Endodermal cell (in vitro differentiated cells): ENCODE measurements around the gene GRIK4. TPM values are rescaled to one million over a fixed set of nuclear protein-coding genes. Genes with fewer than 3 reads are reported as not detected.

ENCODE experiments used
- DNase-seq: peaks from one replicate; pipeline ENCODE4 v3.0.0-alpha.2; 2017
- H3K27ac ChIP-seq: 2 replicates; pipeline ENCODE4 v1.5.1; 2013; ENCODE audit warnings: mild to moderate bottlenecking, low read depth, low read length, moderate library complexity
- H3K27me3 ChIP-seq: 2 replicates; pipeline ENCODE4 v1.6.1; 2013; ENCODE audit warnings: mild to moderate bottlenecking, low read length, moderate library complexity; ENCODE audit not compliant: insufficient read depth, control insufficient read depth, poor library complexity, severe bottlenecking
- H3K36me3 ChIP-seq: 2 replicates; pipeline ENCODE4 v1.7.0; 2013; ENCODE audit warnings: mild to moderate bottlenecking, low read length, moderate library complexity; ENCODE audit not compliant: control insufficient read depth, insufficient read depth
- H3K4me1 ChIP-seq: one replicate; pipeline ENCODE4 v1.7.0; 2013; ENCODE audit warnings: low read length; ENCODE audit not compliant: control insufficient read depth, insufficient read depth
- H3K4me3 ChIP-seq: 2 replicates; pipeline ENCODE4 v1.5.1; 2013; ENCODE audit warnings: mild to moderate bottlenecking, low read length, moderate library complexity
- H3K9ac ChIP-seq: 2 replicates; pipeline ENCODE4 v1.6.1; 2013; ENCODE audit warnings: mild to moderate bottlenecking, low read length, moderate library complexity; ENCODE audit not compliant: poor library complexity, severe bottlenecking; ENCODE audit errors: extremely low read depth
- H3K9me3 ChIP-seq: 2 replicates; pipeline ENCODE4 v1.6.1; 2013; ENCODE audit warnings: mild to moderate bottlenecking, low read length, moderate library complexity; ENCODE audit not compliant: control insufficient read depth
- H3K27ac Mint-ChIP-seq: 2 replicates; pipeline ENCODE4 v1.8.0; 2020; ENCODE audit warnings: mixed read lengths
- H3K27me3 Mint-ChIP-seq: 2 replicates; pipeline ENCODE4 v1.8.0; 2021; ENCODE audit warnings: mild to moderate bottlenecking, mixed read lengths; ENCODE audit not compliant: insufficient read depth
- H3K36me3 Mint-ChIP-seq: 2 replicates; pipeline ENCODE4 v1.8.0; 2020; ENCODE audit warnings: low read depth, mixed read lengths
- H3K4me1 Mint-ChIP-seq: 2 replicates; pipeline ENCODE4 v1.8.0; 2020; ENCODE audit warnings: mixed read lengths
- H3K4me3 Mint-ChIP-seq: 2 replicates; pipeline ENCODE4 v1.8.0; 2020; ENCODE audit warnings: mild to moderate bottlenecking, moderate library complexity, mixed read lengths
- H3K9me3 Mint-ChIP-seq: 2 replicates; pipeline ENCODE4 v1.8.0; 2020; ENCODE audit warnings: mild to moderate bottlenecking, mixed read lengths
- CTCF ChIP-seq: fragments of 200-600 bp; sonication (generic); conservative IDR thresholded peaks from 2 replicates; pipeline ENCODE4 v1.5.0; 2021; ENCODE audit warnings: antibody characterized with exemption, mild to moderate bottlenecking
- whole genome bisulfite sequencing, 2 experiments: methylation state at CpG; one replicate each; pipeline versions ENCODE4 v1.1.5 to v1.1.7; 2013; ENCODE audit warnings: missing lambda C conversion rate in 2 of 2, mixed read lengths in 1 of 2; ENCODE audit not compliant: insufficient coverage in 1 of 2, insufficient read length in 1 of 2; 5-methylcytosine and 5-hydroxymethylcytosine counted together
- total RNA-seq, 2 donors: library from RNA; stranded (reverse); fragmentation: NEBNext Ultra II Directional in 1 of 2; extraction: Animal tissue kit (Norgen Biotek cat#: 25700) in 1 of 2; gene quantifications; 2 replicates in 1 of 2; 3 replicates in 1 of 2; pipeline ENCODE4 v1.2.1, GENCODE V29; 2021

Gene GRIK4
- total RNA-seq, 2 donors from 2014 or later, result 1.7 to 3.5 TPM

- Mint-ChIP-seq H3K4me3 (no peak overlapping the region), H3K36me3 (no peaks in the 10 kb centered on the region), H3K9me3 (no peaks in the 10 kb centered on the region), H3K27me3 (peaks cover 87% of the 10 kb centered on the region), H3K27ac (no peak overlapping the region), H3K4me1 (peaks cover 34% of the 10 kb centered on the region)
- Histone ChIP-seq H3K4me3 (no peak overlapping the region), H3K9me3 (no peaks in the 10 kb centered on the region), H3K27ac (no peak overlapping the region), H3K36me3 (no peaks in the 10 kb centered on the region), H3K27me3 (peaks cover 82% of the 10 kb centered on the region), H3K4me1 (peaks cover 12% of the 10 kb centered on the region), H3K9ac (no peak overlapping the region)
- no peak for DNase-seq
- TF ChIP-seq CTCF, result no peak
- 70 to 90% methylated on average over 4 to 5 of the region's 5 CpGs for WGBS, 2 experiments
These were observed 137.8 kb downstream of the GRIK4 start for GRCh38 chr11:120649316-120649715.

GRCh38 chr11:120651396-120651795 lies 139.8 kb downstream of the GRIK4 start:
- no peaks in the 10 kb centered on the region for H3K36me3 Mint-ChIP-seq
- peaks cover 77% of the 10 kb centered on the region for H3K27me3 Mint-ChIP-seq
- H3K4me3 ChIP-seq, result no peak overlapping the region
- H3K27ac ChIP-seq, result no peak overlapping the region
- no peak overlapping the region for H3K27ac Mint-ChIP-seq
- peaks cover 15% of the 10 kb centered on the region for H3K4me1 Mint-ChIP-seq
- no peaks in the 10 kb centered on the region for H3K4me1 ChIP-seq
- no peaks in the 10 kb centered on the region for H3K9me3 ChIP-seq
- WGBS, 2 experiments, result 79 to 82% methylated on average over 3 of the region's 3 CpGs
- no peak overlapping the region for H3K9ac ChIP-seq
- no peak for DNase-seq
- TF ChIP-seq CTCF, result no peak
- H3K4me3 Mint-ChIP-seq, result no peak overlapping the region
- no peaks in the 10 kb centered on the region for H3K36me3 ChIP-seq
- H3K9me3 Mint-ChIP-seq, result no peaks in the 10 kb centered on the region
- peaks cover 64% of the 10 kb centered on the region for H3K27me3 ChIP-seq

- no peak overlapping the region for H3K9ac ChIP-seq
- no peaks in the 10 kb centered on the region for H3K4me1 ChIP-seq
- no peak for DNase-seq
- H3K36me3 Mint-ChIP-seq, result no peaks in the 10 kb centered on the region
- H3K36me3 ChIP-seq, result no peaks in the 10 kb centered on the region
- WGBS, 2 experiments, result 91% methylated on average over 5 of the region's 6 CpGs; no CpG with 5 or more reads in 1 of the 2 experiments
- no peaks in the 10 kb centered on the region for H3K9me3 ChIP-seq
- no peak overlapping the region for H3K4me3 Mint-ChIP-seq
- peaks cover 11% of the 10 kb centered on the region for H3K4me1 Mint-ChIP-seq
- H3K27me3 ChIP-seq, result peaks cover 59% of the 10 kb centered on the region
- peaks cover 72% of the 10 kb centered on the region for H3K27me3 Mint-ChIP-seq
- no peak overlapping the region for H3K27ac ChIP-seq
- no peak overlapping the region for H3K27ac Mint-ChIP-seq
- H3K4me3 ChIP-seq, result no peak overlapping the region
- H3K9me3 Mint-ChIP-seq, result no peaks in the 10 kb centered on the region
- TF ChIP-seq CTCF, result no peak
These were observed 140.3 kb downstream of the GRIK4 start for GRCh38 chr11:120651836-120652235.
